HUES48 (cell line): ENCODE measurements around the gene GOLGA6L10.

Experiments
- H3K27ac ChIP-seq: one replicate; pipeline ENCODE4 v1.7.0; 2013; ENCODE audit warnings: low read depth, low read length, inconsistent platforms
- H3K27me3 ChIP-seq: 2 replicates; pipeline ENCODE4 v1.6.1; 2013; ENCODE audit warnings: mild to moderate bottlenecking, low read length; ENCODE audit not compliant: control insufficient read depth, insufficient read depth
- H3K36me3 ChIP-seq: 2 replicates; pipeline ENCODE4 v1.6.1; 2013; ENCODE audit warnings: low read length; ENCODE audit not compliant: control insufficient read depth, insufficient read depth
- H3K4me1 ChIP-seq: 2 replicates; pipeline ENCODE4 v1.6.1; 2013; ENCODE audit warnings: mild to moderate bottlenecking, low read length; ENCODE audit not compliant: control insufficient read depth, insufficient read depth
- H3K4me3 ChIP-seq: 2 replicates; pipeline ENCODE4 v1.5.1; 2013; ENCODE audit warnings: mild to moderate bottlenecking, low read depth, low read length
- H3K9ac ChIP-seq: 2 replicates; pipeline ENCODE4 v1.6.1; 2013; ENCODE audit warnings: mild to moderate bottlenecking, low read depth, low read length, moderate library complexity
- H3K9me3 ChIP-seq: 2 replicates; pipeline ENCODE4 v1.6.1; 2013; ENCODE audit warnings: low read length; ENCODE audit not compliant: control insufficient read depth, insufficient read depth

GOLGA6L10 gene

DNA sequence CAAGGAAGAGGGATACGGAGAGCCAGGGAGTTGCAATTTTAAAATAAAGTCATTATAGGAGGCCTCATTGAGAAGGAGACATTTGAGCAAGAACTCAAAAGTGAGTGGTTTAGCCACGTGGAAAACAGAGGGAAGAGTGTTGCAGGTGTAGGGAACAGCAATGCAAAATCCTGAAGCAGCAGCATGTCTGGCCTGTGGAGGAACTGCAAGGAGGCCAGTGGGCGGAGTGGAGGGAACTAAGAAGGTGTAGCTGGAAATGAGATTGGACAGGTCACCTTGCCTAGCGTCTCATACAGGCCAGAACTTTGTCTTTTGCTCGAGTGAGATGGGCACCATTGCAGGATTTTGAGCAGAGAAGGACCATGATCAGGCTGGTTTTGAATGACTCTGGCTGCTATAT is 51.7 kb downstream of the GOLGA6L10 start:
- Histone ChIP-seq H3K27me3 (no peaks in the 10 kb centered on the region), H3K4me3 (no peak overlapping the region), H3K27ac (no peak overlapping the region), H3K9me3 (no peaks in the 10 kb centered on the region), H3K9ac (no peak overlapping the region), H3K36me3 (no peaks in the 10 kb centered on the region), H3K4me1 (peaks cover 6% of the 10 kb centered on the region; the same call in 1 of the 2 replicates)

DNA sequence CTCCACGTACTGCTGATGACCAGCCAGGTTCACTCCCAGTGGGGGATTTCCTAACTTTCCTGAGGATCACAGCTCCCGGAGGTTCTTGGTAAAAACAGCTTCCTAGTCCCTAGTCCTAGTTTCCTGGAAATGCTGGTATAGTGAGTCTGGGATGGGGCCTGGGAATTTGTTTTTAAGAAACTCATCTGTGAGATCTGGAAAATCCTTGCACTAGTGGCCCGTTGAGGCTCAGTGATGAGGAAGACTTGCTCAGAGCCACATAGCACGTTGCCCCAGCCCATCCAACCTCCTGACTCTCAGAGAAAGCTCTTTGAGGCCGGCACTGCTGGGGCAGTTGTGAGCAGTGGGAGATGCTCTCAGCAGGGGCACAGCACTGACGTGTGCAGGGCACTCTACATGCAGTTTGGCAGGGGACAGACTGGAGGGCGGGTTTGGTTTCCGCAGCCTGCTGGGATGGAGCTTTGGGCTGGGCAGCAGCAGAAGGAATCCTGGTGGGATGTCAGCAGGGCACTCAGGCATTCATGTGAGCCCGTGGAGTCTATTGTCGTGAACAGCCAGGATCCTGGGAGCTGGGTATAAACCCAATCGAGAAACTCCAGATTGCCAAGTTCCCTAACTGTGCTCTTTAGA is 55.1 kb downstream of the GOLGA6L10 start:
- Histone ChIP-seq H3K4me1 (peaks cover 6% of the 10 kb centered on the region; the same call in 1 of the 2 replicates), H3K9me3 (no peaks in the 10 kb centered on the region), H3K4me3 (no peak overlapping the region), H3K27me3 (no peaks in the 10 kb centered on the region), H3K9ac (no peak overlapping the region), H3K27ac (peak overlapping the region; percentile 21), H3K36me3 (no peaks in the 10 kb centered on the region)

DNA sequence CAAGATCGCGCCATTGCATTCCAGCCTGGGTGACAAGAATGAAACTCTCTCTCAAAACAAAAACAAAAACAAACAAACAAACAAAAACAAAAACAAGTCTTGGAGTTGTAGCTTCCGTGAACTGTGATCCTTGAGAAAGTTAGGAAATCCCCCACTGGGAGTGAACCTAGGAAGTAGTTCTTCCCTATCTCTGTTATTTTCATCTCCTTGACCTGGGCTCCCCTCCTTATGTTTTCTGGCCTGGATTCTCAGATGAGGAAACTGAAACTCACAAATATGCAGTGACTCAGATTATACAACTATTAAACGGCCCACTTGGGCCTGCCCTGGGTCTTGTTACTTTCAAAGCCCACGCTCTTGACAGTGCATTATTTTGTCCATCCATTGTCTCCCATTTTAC is 57.0 kb downstream of the GOLGA6L10 start:
- Histone ChIP-seq H3K27me3 (no peaks in the 10 kb centered on the region), H3K9ac (no peak overlapping the region)

More for the DNA sequence above, 57.0 kb downstream of the GOLGA6L10 start:
- no peaks in the 10 kb centered on the region for H3K36me3 ChIP-seq
- no peaks in the 10 kb centered on the region for H3K9me3 ChIP-seq
- H3K27ac ChIP-seq: no peak overlapping the region
- no peak overlapping the region for H3K4me3 ChIP-seq
- H3K4me1 ChIP-seq: peaks cover 6% of the 10 kb centered on the region; the same call in 1 of the 2 replicates
